Neuronal stem cell (in vitro differentiated cells): ENCODE data around the gene ABHD16B.
A peak's percentile ranks its signal among the peaks of the same experiment; 100 is the strongest.

Experiments
- DNase-seq: peaks from one replicate; pipeline ENCODE4 v3.0.0-alpha.2; 2013; ENCODE audit warnings: low spot score
- H2AFZ ChIP-seq: one replicate; pipeline ENCODE4 v1.6.1; 2013; ENCODE audit warnings: mild to moderate bottlenecking, low read length, inconsistent platforms
- H2AK5ac ChIP-seq: 2 replicates; pipeline ENCODE4 v1.6.1; 2013; ENCODE audit warnings: low read depth, mild to moderate bottlenecking, inconsistent platforms, low read length, moderate library complexity, mixed read lengths
- H2BK120ac ChIP-seq: 2 replicates; pipeline ENCODE4 v1.6.1; 2013; ENCODE audit warnings: low read depth, mild to moderate bottlenecking, inconsistent platforms, low read length, moderate library complexity, mixed read lengths
- H2BK12ac ChIP-seq: one replicate; pipeline ENCODE4 v1.6.1; 2013; ENCODE audit warnings: low read length, inconsistent platforms
- H2BK15ac ChIP-seq: 2 replicates; pipeline ENCODE4 v1.6.1; 2013; ENCODE audit warnings: mild to moderate bottlenecking, low read length, inconsistent platforms, mixed read lengths
- H2BK5ac ChIP-seq: one replicate; pipeline ENCODE4 v1.6.1; 2013; ENCODE audit warnings: inconsistent platforms, mild to moderate bottlenecking, low read length, moderate library complexity
- H3K14ac ChIP-seq: one replicate; pipeline ENCODE4 v1.6.1; 2013; ENCODE audit warnings: low read length, inconsistent platforms
- H3K18ac ChIP-seq: 2 replicates; pipeline ENCODE4 v1.6.1; 2013; ENCODE audit warnings: low read length, inconsistent platforms
- H3K23ac ChIP-seq: 2 replicates; pipeline ENCODE4 v1.6.1; 2013; ENCODE audit warnings: low read depth, mild to moderate bottlenecking, mixed read lengths, low read length, inconsistent platforms; ENCODE audit not compliant: poor library complexity
- H3K27ac ChIP-seq: replicated peaks from 3 replicates; pipeline ENCODE4 v1.5.1; 2013; ENCODE audit warnings: low read length, inconsistent platforms
- H3K27me3 ChIP-seq, 3 experiments: 2 replicates each; pipeline ENCODE4 v1.6.1; 2013; ENCODE audit warnings: low read length in 3 of 3, mild to moderate bottlenecking in 2 of 3, inconsistent platforms in 1 of 3, low read depth in 1 of 3, mixed read lengths in 1 of 3, moderate library complexity in 1 of 3; ENCODE audit not compliant: control insufficient read depth in 3 of 3, insufficient read depth in 3 of 3
- H3K36me3 ChIP-seq, 2 donors: replicated peaks in 1 of 2; 2 replicates each; pipeline ENCODE4 v1.6.1; 2013; ENCODE audit warnings: low read length in 2 of 2; ENCODE audit not compliant: control insufficient read depth in 2 of 2, insufficient read depth in 2 of 2
- H3K4ac ChIP-seq: 2 replicates; pipeline ENCODE4 v1.6.1; 2013; ENCODE audit warnings: inconsistent platforms, mild to moderate bottlenecking, low read length, moderate library complexity
- H3K4me1 ChIP-seq, 2 donors: 1 replicate in 1 of 2; 2 replicates in 1 of 2; pipeline ENCODE4 v1.6.1; 2013; ENCODE audit warnings: low read length in 2 of 2, low read depth in 1 of 2; ENCODE audit not compliant: control insufficient read depth in 2 of 2, insufficient read depth in 1 of 2
- H3K4me2 ChIP-seq: one replicate; pipeline ENCODE4 v1.6.1; 2013; ENCODE audit warnings: mild to moderate bottlenecking, low read length, inconsistent platforms; ENCODE audit not compliant: insufficient read depth, poor library complexity, severe bottlenecking
- H3K4me3 ChIP-seq, 2 donors: 2 replicates each; pipeline ENCODE4 v1.5.1; 2013; ENCODE audit warnings: low read length in 2 of 2, mild to moderate bottlenecking in 2 of 2, inconsistent platforms in 1 of 2, moderate library complexity in 1 of 2
- H3K79me1 ChIP-seq: one replicate; pipeline ENCODE4 v1.6.1; 2013; ENCODE audit warnings: low read depth, mild to moderate bottlenecking, inconsistent platforms, low read length, moderate library complexity
- H3K9ac ChIP-seq: one replicate; pipeline ENCODE4 v1.6.1; 2013; ENCODE audit warnings: mild to moderate bottlenecking, low read depth, low read length, inconsistent platforms; ENCODE audit not compliant: poor library complexity
- H3K9me3 ChIP-seq, 2 donors: replicated peaks in 1 of 2; 2 replicates each; pipeline versions ENCODE3 to v1.6.1; 2013; ENCODE audit warnings: low read length in 2 of 2, mild to moderate bottlenecking in 2 of 2, inconsistent platforms in 1 of 2, low read depth in 1 of 2, mixed read lengths in 1 of 2, moderate library complexity in 1 of 2; ENCODE audit not compliant: control insufficient read depth in 2 of 2, insufficient read depth in 1 of 2
- H4K8ac ChIP-seq: one replicate; pipeline ENCODE4 v1.6.1; 2013; ENCODE audit warnings: low read depth, mild to moderate bottlenecking, inconsistent platforms, low read length, moderate library complexity
- H4K91ac ChIP-seq: one replicate; pipeline ENCODE4 v1.6.1; 2013; ENCODE audit warnings: low read length, low read depth, mild to moderate bottlenecking, inconsistent platforms; ENCODE audit not compliant: poor library complexity
- WGBS, 2 donors: extraction: QIAGEN DNeasy Blood & Tissue Kit; methylation state at CpG; one replicate each; pipeline ENCODE4 v1.1.7; 2013; ENCODE audit warnings: missing lambda C conversion rate in 2 of 2, mixed read lengths in 1 of 2; ENCODE audit not compliant: insufficient read length in 2 of 2, insufficient replicate concordance in 1 of 2; ENCODE audit errors: extremely low coverage in 2 of 2; 5-methylcytosine and 5-hydroxymethylcytosine counted together

The ABHD16B gene

DNA sequence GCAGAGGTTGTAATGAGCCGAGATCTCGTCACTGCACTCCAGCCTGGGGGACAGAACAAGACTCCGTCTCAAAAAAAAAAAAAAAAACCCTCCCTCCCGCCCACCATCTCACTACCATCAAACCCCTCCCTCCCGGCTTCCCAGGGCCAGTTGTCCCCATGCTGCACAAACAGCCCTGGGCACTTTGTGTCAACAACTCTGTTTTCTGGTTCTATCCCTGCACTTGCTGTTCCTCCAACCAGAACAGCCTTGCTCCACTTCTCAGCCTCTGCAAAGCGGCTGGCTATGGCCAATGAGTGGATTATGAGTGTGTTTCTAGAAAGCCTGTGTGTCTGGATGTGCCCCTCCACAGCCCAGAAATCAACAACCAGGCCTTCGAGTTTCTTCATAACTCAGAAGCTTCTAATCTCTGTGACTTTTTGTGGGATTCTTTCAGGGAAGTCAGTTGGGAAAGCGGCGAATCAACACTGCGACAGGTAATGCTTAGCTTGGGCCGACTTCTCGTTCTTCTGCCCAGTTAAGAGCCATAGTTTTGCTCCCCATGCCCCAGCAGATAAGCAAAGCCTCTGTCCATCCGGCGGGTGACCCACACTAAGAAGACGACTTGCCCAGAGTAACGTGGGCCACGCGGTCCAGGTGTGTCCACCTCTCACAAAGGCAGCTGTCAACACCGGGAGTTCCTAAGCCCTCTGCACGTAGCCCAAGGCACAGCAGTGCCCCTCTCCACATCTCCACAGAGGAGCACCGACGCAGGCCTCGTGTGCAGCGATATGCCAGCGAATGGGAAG is 35.8 kb upstream of the ABHD16B start:
- H2BK12ac ChIP-seq = no peak overlapping the region
- no peak overlapping the region for H3K4me3 ChIP-seq
- H3K4ac ChIP-seq = no peak overlapping the region
- H3K23ac ChIP-seq = no peak overlapping the region
- H2AK5ac ChIP-seq = no peak overlapping the region
- no peak overlapping the region for H3K9ac ChIP-seq
- DNase-seq = no peak
- H3K9me3 ChIP-seq = no peaks in the 10 kb centered on the region
- no peak overlapping the region for H2BK120ac ChIP-seq
- no peak overlapping the region for H2AFZ ChIP-seq
- H4K8ac ChIP-seq = no peak overlapping the region
- no peak overlapping the region for H2BK15ac ChIP-seq
- peaks cover 13 to 14% of the 10 kb centered on the region in 2 donors for H3K4me1 ChIP-seq
- no CpG with 5 or more reads among the region's 25 CpGs for WGBS, 2 donors
- H3K27me3 ChIP-seq = peaks cover 0 to 13% (median 0%) of the 10 kb centered on the region in 3 experiments
- peaks cover 4 to 33% of the 10 kb centered on the region in 2 donors for H3K36me3 ChIP-seq
- H2BK5ac ChIP-seq = no peak overlapping the region
- no peak overlapping the region for H3K27ac ChIP-seq
- H3K4me2 ChIP-seq = no peak overlapping the region
- no peak overlapping the region for H3K14ac ChIP-seq
- H3K79me1 ChIP-seq = peaks cover 4% of the 10 kb centered on the region
- H4K91ac ChIP-seq = no peak overlapping the region
- no peak overlapping the region for H3K18ac ChIP-seq

DNA sequence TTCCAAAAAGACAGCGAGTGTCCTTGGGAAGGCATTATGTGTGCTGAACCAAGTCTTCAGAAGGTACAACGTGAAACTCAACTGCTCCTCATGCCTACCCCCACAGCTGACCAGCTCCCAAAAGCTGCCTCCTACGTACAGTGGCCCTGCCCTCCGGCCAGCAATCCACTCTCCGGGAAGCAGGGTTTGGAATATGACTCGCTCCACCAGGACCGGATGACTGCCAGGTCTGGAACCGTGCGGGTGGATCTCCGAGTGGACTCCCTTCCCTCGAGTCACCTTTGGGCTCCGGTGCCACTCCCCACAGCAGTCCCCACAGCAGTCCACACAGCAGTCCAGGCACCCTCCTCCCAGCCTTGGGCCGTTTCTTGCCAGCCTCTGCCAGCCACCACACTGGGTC is 34.5 kb upstream of the ABHD16B start:
- Histone ChIP-seq H3K4me1 (peaks cover 13 to 14% of the 10 kb centered on the region in 2 donors), H2BK15ac (no peak overlapping the region), H3K14ac (peak overlapping the region; percentile 84), H3K4me3 (peak overlapping the region in 1 of 2 donors; percentile 35), H2BK5ac (no peak overlapping the region), H3K36me3 (peaks cover 4 to 33% of the 10 kb centered on the region in 2 donors), H4K91ac (no peak overlapping the region), H4K8ac (peak overlapping the region; percentile 19), H3K23ac (peak overlapping the region; percentile 5), H3K4me2 (no peak overlapping the region), H3K27me3 (peaks cover 0 to 17% (median 4%) of the 10 kb centered on the region in 3 experiments), H3K9me3 (no peaks in the 10 kb centered on the region), H3K27ac (no peak overlapping the region), H2BK120ac (no peak overlapping the region), H3K9ac (peak overlapping the region; percentile 24), H3K18ac (no peak overlapping the region), H3K4ac (no peak overlapping the region), H3K79me1 (peaks cover 4% of the 10 kb centered on the region), H2AK5ac (no peak overlapping the region), H2AFZ (no peak overlapping the region), H2BK12ac (no peak overlapping the region)
- no peak for DNase-seq
- WGBS, 2 donors = no CpG with 5 or more reads among the region's 13 CpGs

DNA sequence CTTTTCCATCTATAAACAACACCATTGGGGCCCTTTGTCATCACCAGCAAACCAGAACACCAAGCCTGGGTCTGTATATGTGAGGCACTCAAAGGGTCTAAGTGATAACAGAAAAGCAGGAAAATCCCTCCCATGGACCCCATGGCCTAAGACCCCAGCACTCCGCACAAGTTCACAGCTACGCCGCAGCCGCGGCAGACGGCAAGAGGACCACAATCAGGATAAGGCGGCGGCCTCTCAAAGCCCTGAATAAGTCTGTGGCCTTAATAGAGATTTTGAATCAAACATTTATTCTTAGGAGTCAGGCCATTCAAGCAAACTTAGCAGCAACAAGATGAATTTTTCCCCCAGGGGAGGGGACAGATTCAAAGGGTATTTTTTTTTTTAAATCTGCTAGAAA is 33.2 kb upstream of the ABHD16B start:
- Histone ChIP-seq H2BK15ac (no peak overlapping the region), H2BK12ac (no peak overlapping the region), H3K9me3 (no peaks in the 10 kb centered on the region), H3K36me3 (peaks cover 0 to 19% of the 10 kb centered on the region in 2 donors), H3K27me3 (peaks cover 0 to 31% (median 10%) of the 10 kb centered on the region in 3 experiments), H2BK120ac (no peak overlapping the region), H3K23ac (no peak overlapping the region), H2AK5ac (no peak overlapping the region), H3K4me3 (no peak overlapping the region), H4K91ac (no peak overlapping the region), H3K79me1 (peaks cover 4% of the 10 kb centered on the region), H2AFZ (no peak overlapping the region), H3K4me1 (peaks cover 13 to 14% of the 10 kb centered on the region in 2 donors), H3K4ac (no peak overlapping the region), H3K27ac (no peak overlapping the region), H2BK5ac (no peak overlapping the region), H3K9ac (no peak overlapping the region), H3K14ac (no peak overlapping the region), H4K8ac (no peak overlapping the region), H3K18ac (no peak overlapping the region), H3K4me2 (no peak overlapping the region)
- no peak for DNase-seq
- no CpG with 5 or more reads among the region's 8 CpGs for WGBS, 2 donors

DNA sequence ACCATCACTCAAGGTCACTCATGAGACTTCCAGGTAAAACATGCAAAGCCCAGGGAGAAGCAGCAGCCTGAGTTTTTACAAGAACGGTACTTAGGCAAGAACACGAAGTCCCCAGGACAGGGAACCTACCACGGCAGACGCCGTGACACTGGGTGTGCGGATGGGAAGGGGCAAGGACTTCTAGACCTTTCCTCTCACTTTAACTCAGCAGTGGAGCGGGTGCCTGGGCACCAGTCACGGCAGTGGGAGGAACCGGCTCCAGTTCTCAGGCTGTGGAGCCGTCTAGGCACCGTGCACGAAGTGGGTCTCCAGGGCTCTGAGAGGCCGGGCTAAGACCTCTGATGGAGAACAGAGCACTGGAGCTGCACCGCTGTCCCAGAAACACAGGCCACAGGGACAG is 32.8 kb upstream of the ABHD16B start:
- H3K9me3 ChIP-seq = no peaks in the 10 kb centered on the region
- peaks cover 0 to 18% of the 10 kb centered on the region in 2 donors for H3K36me3 ChIP-seq
- no peak overlapping the region for H3K4ac ChIP-seq
- no peak overlapping the region for H2AK5ac ChIP-seq
- no peak overlapping the region for H2BK12ac ChIP-seq
- WGBS, 2 donors = no CpG with 5 or more reads among the region's 14 CpGs
- peaks cover 0 to 31% (median 10%) of the 10 kb centered on the region in 3 experiments for H3K27me3 ChIP-seq
- no peak overlapping the region for H2BK5ac ChIP-seq
- peak overlapping the region; percentile 67 for H3K23ac ChIP-seq
- H3K4me2 ChIP-seq = no peak overlapping the region
- H3K14ac ChIP-seq = no peak overlapping the region
- H4K91ac ChIP-seq = no peak overlapping the region
- peaks cover 4% of the 10 kb centered on the region for H3K79me1 ChIP-seq
- peak overlapping the region; percentile 64 for H3K9ac ChIP-seq
- H3K18ac ChIP-seq = peak overlapping the region; percentile 27
- H2AFZ ChIP-seq = no peak overlapping the region
- H3K4me1 ChIP-seq = peaks cover 13 to 15% of the 10 kb centered on the region in 2 donors
- no peak overlapping the region for H4K8ac ChIP-seq
- no peak for DNase-seq
- no peak overlapping the region for H2BK120ac ChIP-seq
- no peak overlapping the region for H3K27ac ChIP-seq
- no peak overlapping the region for H2BK15ac ChIP-seq
- H3K4me3 ChIP-seq = no peak overlapping the region
